GM06990 (cell line): Measurements from ENCODE around the gene APPL1.

Experiments
- DNase-seq: peaks from one replicate; pipeline ENCODE4 v3.0.0-alpha.2; 2011; ENCODE audit not compliant: insufficient read length; ENCODE audit errors: extremely low read depth
- H3K27me3 ChIP-seq: replicated peaks from 2 replicates; pipeline ENCODE4 v1.6.0; 2011; ENCODE audit warnings: low read length; ENCODE audit not compliant: control insufficient read depth, insufficient read depth
- H3K36me3 ChIP-seq: 2 replicates; pipeline ENCODE4 v1.5.1; 2011; ENCODE audit warnings: low read length; ENCODE audit not compliant: control insufficient read depth, insufficient read depth
- H3K4me3 ChIP-seq: replicated peaks from 2 replicates; pipeline ENCODE4 v1.5.1; 2011; ENCODE audit warnings: low read depth, mild to moderate bottlenecking, control low read depth, low read length
- TF ChIP-seq, protein P1 (sequence below): IDR thresholded peaks from 2 replicates; pipeline ENCODE4 v1.5.1; 2011; ENCODE audit warnings: low read length, control low read depth, mild to moderate bottlenecking, inconsistent platforms; ENCODE audit not compliant: insufficient read depth, poor library complexity, severe bottlenecking

The APPL1 gene, protein sequence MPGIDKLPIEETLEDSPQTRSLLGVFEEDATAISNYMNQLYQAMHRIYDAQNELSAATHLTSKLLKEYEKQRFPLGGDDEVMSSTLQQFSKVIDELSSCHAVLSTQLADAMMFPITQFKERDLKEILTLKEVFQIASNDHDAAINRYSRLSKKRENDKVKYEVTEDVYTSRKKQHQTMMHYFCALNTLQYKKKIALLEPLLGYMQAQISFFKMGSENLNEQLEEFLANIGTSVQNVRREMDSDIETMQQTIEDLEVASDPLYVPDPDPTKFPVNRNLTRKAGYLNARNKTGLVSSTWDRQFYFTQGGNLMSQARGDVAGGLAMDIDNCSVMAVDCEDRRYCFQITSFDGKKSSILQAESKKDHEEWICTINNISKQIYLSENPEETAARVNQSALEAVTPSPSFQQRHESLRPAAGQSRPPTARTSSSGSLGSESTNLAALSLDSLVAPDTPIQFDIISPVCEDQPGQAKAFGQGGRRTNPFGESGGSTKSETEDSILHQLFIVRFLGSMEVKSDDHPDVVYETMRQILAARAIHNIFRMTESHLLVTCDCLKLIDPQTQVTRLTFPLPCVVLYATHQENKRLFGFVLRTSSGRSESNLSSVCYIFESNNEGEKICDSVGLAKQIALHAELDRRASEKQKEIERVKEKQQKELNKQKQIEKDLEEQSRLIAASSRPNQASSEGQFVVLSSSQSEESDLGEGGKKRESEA

GRCh38 chr3:57227204-57227929, at the start of gene APPL1:
Gene APPL1, plus strand, starts transcription at chr3:57227729. Its CDS starts 155 bp downstream, at chr3:57227884.
- peak; percentile 96 for DNase-seq
- Histone ChIP-seq H3K36me3 (no peaks in the 10 kb centered on the region), H3K4me3 (peak within 1 kb of the TSS; percentile 92), H3K27me3 (no peaks in the 10 kb centered on the region)
- TF ChIP-seq, protein P1, sequence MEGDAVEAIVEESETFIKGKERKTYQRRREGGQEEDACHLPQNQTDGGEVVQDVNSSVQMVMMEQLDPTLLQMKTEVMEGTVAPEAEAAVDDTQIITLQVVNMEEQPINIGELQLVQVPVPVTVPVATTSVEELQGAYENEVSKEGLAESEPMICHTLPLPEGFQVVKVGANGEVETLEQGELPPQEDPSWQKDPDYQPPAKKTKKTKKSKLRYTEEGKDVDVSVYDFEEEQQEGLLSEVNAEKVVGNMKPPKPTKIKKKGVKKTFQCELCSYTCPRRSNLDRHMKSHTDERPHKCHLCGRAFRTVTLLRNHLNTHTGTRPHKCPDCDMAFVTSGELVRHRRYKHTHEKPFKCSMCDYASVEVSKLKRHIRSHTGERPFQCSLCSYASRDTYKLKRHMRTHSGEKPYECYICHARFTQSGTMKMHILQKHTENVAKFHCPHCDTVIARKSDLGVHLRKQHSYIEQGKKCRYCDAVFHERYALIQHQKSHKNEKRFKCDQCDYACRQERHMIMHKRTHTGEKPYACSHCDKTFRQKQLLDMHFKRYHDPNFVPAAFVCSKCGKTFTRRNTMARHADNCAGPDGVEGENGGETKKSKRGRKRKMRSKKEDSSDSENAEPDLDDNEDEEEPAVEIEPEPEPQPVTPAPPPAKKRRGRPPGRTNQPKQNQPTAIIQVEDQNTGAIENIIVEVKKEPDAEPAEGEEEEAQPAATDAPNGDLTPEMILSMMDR = no peak

GRCh38 chr3:57179580-57180410, 47.7 kb upstream of the APPL1 start:
- DNase-seq = no peak
- TF ChIP-seq, protein P1 = peak; percentile 48

GRCh38 chr3:57184526-57184925, 43.0 kb upstream of the APPL1 start:
- TF ChIP-seq, protein P1 = no peak
- no peaks in the 10 kb centered on the region for H3K27me3 ChIP-seq
- no peak overlapping the region for H3K4me3 ChIP-seq
- DNase-seq = no peak
- no peaks in the 10 kb centered on the region for H3K36me3 ChIP-seq

More at GRCh38 chr3:57179580-57180410, 47.7 kb upstream of the APPL1 start:
- Histone ChIP-seq H3K36me3 (no peaks in the 10 kb centered on the region), H3K4me3 (no peak overlapping the region), H3K27me3 (no peaks in the 10 kb centered on the region)

- no peaks in the 10 kb centered on the region for H3K27me3 ChIP-seq
- TF ChIP-seq, protein P1 = no peak
- DNase-seq = no peak
Measured at GRCh38 chr3:57192028-57192427, 35.5 kb upstream of the APPL1 start.

DNA sequence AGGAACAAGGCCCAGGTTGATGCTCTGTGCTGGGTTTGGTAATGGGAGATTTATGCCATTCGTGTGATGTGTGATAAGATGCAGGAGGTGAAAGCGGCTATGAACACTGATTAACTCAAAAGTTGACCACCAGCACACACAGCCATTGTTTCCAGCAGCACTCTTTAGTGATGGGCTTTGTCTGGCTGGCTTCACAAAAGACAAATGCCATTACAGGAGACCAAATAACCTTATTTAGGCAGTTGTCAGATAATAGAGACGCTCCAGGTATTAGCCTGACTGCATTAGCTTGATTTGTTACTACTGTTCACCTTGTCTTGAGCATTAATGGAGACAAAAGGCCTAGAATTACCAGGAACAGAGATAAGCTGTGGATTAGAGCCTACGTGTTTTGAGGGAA, 32.9 kb upstream of the APPL1 start:
- no peak for DNase-seq
- H3K27me3 ChIP-seq = no peaks in the 10 kb centered on the region
- no peaks in the 10 kb centered on the region for H3K36me3 ChIP-seq
- TF ChIP-seq, protein P1 = no peak
- H3K4me3 ChIP-seq = no peak overlapping the region

More at GRCh38 chr3:57192028-57192427, 35.5 kb upstream of the APPL1 start:
- Histone ChIP-seq H3K4me3 (no peak overlapping the region), H3K36me3 (no peaks in the 10 kb centered on the region)
